Loucy (cell line): ENCODE measurements around the gene EFL1.
"Not testable (repeated sequence)": the region's sequence is repeated elsewhere in the genome, so short reads cannot be mapped to it uniquely, and the experiment has no call there.

Experiments used
- EZH2phosphoT487 ChIP-seq: fragments of 200-600 bp; IDR thresholded peaks from 2 replicates; pipeline ENCODE4 v1.6.1; 2018; ENCODE audit warnings: antibody characterized with exemption, mild to moderate bottlenecking, moderate library complexity, borderline replicate concordance
- TF ChIP-seq, protein P1 (sequence below): fragments of 200-600 bp; sonication (generic); conservative IDR thresholded peaks from 2 replicates; pipeline ENCODE4 v1.5.1; 2014; ENCODE audit warnings: mild to moderate bottlenecking, antibody characterized with exemption, low read length

DNA sequence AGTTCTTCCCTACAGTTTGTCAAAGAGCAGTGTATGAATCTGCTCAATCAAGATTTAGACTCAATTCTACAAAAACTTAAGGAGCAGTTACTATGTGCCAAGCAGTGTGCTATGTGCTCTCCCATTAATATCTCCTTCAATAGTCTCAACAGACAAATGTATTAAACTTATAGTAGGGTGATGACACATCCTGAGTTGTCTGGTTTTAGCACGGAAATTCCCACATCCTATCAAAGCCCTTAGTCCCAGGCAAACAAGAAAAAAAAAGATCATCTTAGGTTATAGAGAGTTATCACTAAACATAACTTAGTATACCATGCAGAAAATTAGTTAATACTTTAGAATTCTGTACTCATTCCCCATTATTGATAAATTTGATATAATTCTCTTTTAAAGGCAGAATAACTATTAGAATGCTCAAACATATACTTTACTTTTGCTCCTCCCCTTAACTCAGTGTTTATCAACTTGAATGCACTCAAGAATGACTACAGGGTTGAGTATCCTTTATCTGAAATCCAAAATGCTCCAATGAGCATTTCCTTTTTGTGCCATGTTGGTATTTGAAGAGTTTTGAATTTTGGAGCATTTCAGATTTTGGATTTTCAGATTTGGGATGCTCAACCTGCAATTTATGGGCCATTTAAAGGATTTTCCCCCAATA, 20.6 kb downstream of the EFL1 start:
- TF ChIP-seq, protein P1, sequence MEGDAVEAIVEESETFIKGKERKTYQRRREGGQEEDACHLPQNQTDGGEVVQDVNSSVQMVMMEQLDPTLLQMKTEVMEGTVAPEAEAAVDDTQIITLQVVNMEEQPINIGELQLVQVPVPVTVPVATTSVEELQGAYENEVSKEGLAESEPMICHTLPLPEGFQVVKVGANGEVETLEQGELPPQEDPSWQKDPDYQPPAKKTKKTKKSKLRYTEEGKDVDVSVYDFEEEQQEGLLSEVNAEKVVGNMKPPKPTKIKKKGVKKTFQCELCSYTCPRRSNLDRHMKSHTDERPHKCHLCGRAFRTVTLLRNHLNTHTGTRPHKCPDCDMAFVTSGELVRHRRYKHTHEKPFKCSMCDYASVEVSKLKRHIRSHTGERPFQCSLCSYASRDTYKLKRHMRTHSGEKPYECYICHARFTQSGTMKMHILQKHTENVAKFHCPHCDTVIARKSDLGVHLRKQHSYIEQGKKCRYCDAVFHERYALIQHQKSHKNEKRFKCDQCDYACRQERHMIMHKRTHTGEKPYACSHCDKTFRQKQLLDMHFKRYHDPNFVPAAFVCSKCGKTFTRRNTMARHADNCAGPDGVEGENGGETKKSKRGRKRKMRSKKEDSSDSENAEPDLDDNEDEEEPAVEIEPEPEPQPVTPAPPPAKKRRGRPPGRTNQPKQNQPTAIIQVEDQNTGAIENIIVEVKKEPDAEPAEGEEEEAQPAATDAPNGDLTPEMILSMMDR: not testable (repeated sequence)
- TF ChIP-seq EZH2phosphoT487: not testable (repeated sequence)
